HEK293 (cell line): ENCODE data around the gene SULT2B1.

Experiments
- CTCF ChIA-PET: fragments of 350-600 bp; formaldehyde crosslinking; extraction: SDS; loops from one replicate; lab custom pipeline; 2021; ENCODE audit warnings: antibody characterized with exemption; lab: Yijun Ruan, JAX
- POLR2A ChIA-PET: fragments of 300-600 bp; formaldehyde crosslinking; extraction: SDS; loops from one replicate; lab custom pipeline; 2020; ENCODE audit warnings: antibody characterized with exemption, inconsistent platforms; lab: Yijun Ruan, JAX
- H3K27ac ChIP-seq: fragments of 200-500 bp; sonication (Bioruptor generic); 2 replicates; pipeline ENCODE4 v1.5.1; 2014; ENCODE audit warnings: low read depth, low read length, control low read depth, inconsistent platforms; ENCODE audit errors: extremely low read depth
- H3K36me3 ChIP-seq, 2 experiments: fragments of 200-500 bp in 1 of 2; sonication (Bioruptor generic) in 1 of 2; 1 replicate in 1 of 2; 2 replicates in 1 of 2; pipeline ENCODE4 v1.5.1; 2014 to 2017; ENCODE audit warnings: inconsistent platforms in 2 of 2, low read length in 2 of 2; ENCODE audit not compliant: control insufficient read depth in 2 of 2, insufficient read depth in 1 of 2
- H3K4me1 ChIP-seq: fragments of 200-500 bp; sonication (Bioruptor generic); 2 replicates; pipeline ENCODE4 v1.5.1; 2014; ENCODE audit warnings: mild to moderate bottlenecking, low read length, inconsistent platforms; ENCODE audit not compliant: control insufficient read depth, insufficient read depth
- H3K4me3 ChIP-seq: 2 replicates; pipeline ENCODE4 v1.5.1; 2011; ENCODE audit warnings: low read depth, mild to moderate bottlenecking, control low read depth, low read length, moderate library complexity
- H3K9me3 ChIP-seq: fragments of 200-500 bp; sonication (Bioruptor generic); 2 replicates; pipeline ENCODE4 v1.5.1; 2014; ENCODE audit warnings: low read depth, low read length, inconsistent platforms; ENCODE audit not compliant: control insufficient read depth, insufficient read depth
- ATF2 ChIP-seq: fragments of 450-650 bp; formaldehyde crosslinking; IDR thresholded peaks from 2 replicates; pipeline ENCODE4 v1.5.1; 2016; ENCODE audit warnings: missing biosample characterization, missing genetic modification characterization, low read depth
- EGR2 ChIP-seq: fragments of 450-650 bp; formaldehyde crosslinking; IDR thresholded peaks from 2 replicates; pipeline ENCODE4 v1.5.1; 2016; ENCODE audit warnings: low read depth, missing biosample characterization, missing genetic modification characterization
- KLF16 ChIP-seq: fragments of 450-650 bp; formaldehyde crosslinking; IDR thresholded peaks from 2 replicates; pipeline ENCODE4 v1.5.1; 2017; ENCODE audit warnings: missing biosample characterization, missing genetic modification characterization
- KLF8 ChIP-seq: fragments of 450-650 bp; formaldehyde crosslinking; IDR thresholded peaks from 2 replicates; pipeline ENCODE4 v1.5.1; 2016; ENCODE audit warnings: missing biosample characterization, missing genetic modification characterization
- ZFHX2 ChIP-seq: fragments of 450-650 bp; formaldehyde crosslinking; conservative IDR thresholded peaks from 2 replicates; pipeline ENCODE4 v1.5.1; 2016; ENCODE audit warnings: missing biosample characterization, missing genetic modification characterization
- ZFP69B ChIP-seq: fragments of 450-650 bp; formaldehyde crosslinking; IDR thresholded peaks from 2 replicates; pipeline ENCODE4 v1.5.1; 2016; ENCODE audit warnings: missing biosample characterization, missing genetic modification characterization
- ZNF10 ChIP-seq: fragments of 450-650 bp; formaldehyde crosslinking; IDR thresholded peaks from 2 replicates; pipeline ENCODE4 v1.5.1; 2017; ENCODE audit warnings: missing biosample characterization, missing genetic modification characterization
- ZNF146 ChIP-seq: fragments of 450-650 bp; formaldehyde crosslinking; IDR thresholded peaks from 2 replicates; pipeline ENCODE4 v1.5.1; 2016; ENCODE audit warnings: missing biosample characterization, missing genetic modification characterization
- ZNF174 ChIP-seq: fragments of 450-650 bp; formaldehyde crosslinking; IDR thresholded peaks from 2 replicates; pipeline ENCODE4 v1.5.0; 2017; ENCODE audit warnings: missing biosample characterization, mild to moderate bottlenecking, missing genetic modification characterization
- ZNF24 ChIP-seq: fragments of 450-650 bp; formaldehyde crosslinking; IDR thresholded peaks from 2 replicates; pipeline ENCODE4 v1.5.1; 2016; ENCODE audit warnings: missing biosample characterization, missing genetic modification characterization
- ZNF366 ChIP-seq: fragments of 450-650 bp; formaldehyde crosslinking; conservative IDR thresholded peaks from 2 replicates; pipeline ENCODE4 v1.5.1; 2016; ENCODE audit warnings: missing biosample characterization, missing genetic modification characterization
- ZNF501 ChIP-seq: fragments of 450-650 bp; formaldehyde crosslinking; IDR thresholded peaks from 2 replicates; pipeline ENCODE4 v1.5.1; 2016; ENCODE audit warnings: missing biosample characterization, missing genetic modification characterization
- ZNF529 ChIP-seq: fragments of 450-650 bp; formaldehyde crosslinking; IDR thresholded peaks from 2 replicates; pipeline ENCODE4 v1.5.1; 2017; ENCODE audit warnings: missing genetic modification characterization, missing biosample characterization; ENCODE audit not compliant: insufficient replicate concordance
- ZNF558 ChIP-seq: fragments of 450-650 bp; formaldehyde crosslinking; IDR thresholded peaks from 2 replicates; pipeline ENCODE4 v1.5.1; 2016; ENCODE audit warnings: missing biosample characterization, missing genetic modification characterization
- ZNF654 ChIP-seq: fragments of 450-650 bp; formaldehyde crosslinking; IDR thresholded peaks from 2 replicates; pipeline ENCODE4 v1.5.1; 2016; ENCODE audit warnings: low read depth, missing biosample characterization, missing genetic modification characterization
- ZNF830 ChIP-seq: fragments of 450-650 bp; IDR thresholded peaks from 2 replicates; pipeline ENCODE4 v1.5.0; 2018; ENCODE audit warnings: missing biosample characterization, missing genetic modification characterization, low read depth, mild to moderate bottlenecking, moderate library complexity
- ZSCAN23 ChIP-seq: fragments of 450-650 bp; formaldehyde crosslinking; IDR thresholded peaks from 2 replicates; pipeline ENCODE4 v1.5.1; 2016; ENCODE audit warnings: missing biosample characterization, missing genetic modification characterization
- TF ChIP-seq, protein P1 (sequence below): fragments of 450-650 bp; formaldehyde crosslinking; IDR thresholded peaks from 2 replicates; pipeline ENCODE4 v1.5.1; 2017; ENCODE audit warnings: missing biosample characterization, missing genetic modification characterization

SULT2B1 gene

GRCh38 chr19:48646722-48647216 lies 94.8 kb downstream of the SULT2B1 start:
- TF ChIP-seq KLF16 (tag by site-specific recombination) (0 out of 2 replicates have a peak, but pooled peaks have one; percentile 79), ZFHX2 (tag by site-specific recombination) (peak; percentile 97), ZFP69B (tag by site-specific recombination) (peak; percentile 70), ZNF146 (tag by site-specific recombination) (0 out of 2 replicates have a peak, but pooled peaks have one; percentile 24), ZNF830 (tag by site-specific recombination) (no peak), ZNF10 (tag by site-specific recombination) (no peak), ZNF24 (tag by site-specific recombination) (no peak), ZNF558 (tag by site-specific recombination) (no peak), ZNF501 (no peak), KLF8 (tag by site-specific recombination) (peak; percentile 61; the same call in 1 of the 2 replicates), ZNF174 (tag by site-specific recombination) (no peak), EGR2 (tag by site-specific recombination) (peak; percentile 94), ATF2 (no peak), ZSCAN23 (tag by site-specific recombination) (no peak)
- TF ChIP-seq, protein P1, sequence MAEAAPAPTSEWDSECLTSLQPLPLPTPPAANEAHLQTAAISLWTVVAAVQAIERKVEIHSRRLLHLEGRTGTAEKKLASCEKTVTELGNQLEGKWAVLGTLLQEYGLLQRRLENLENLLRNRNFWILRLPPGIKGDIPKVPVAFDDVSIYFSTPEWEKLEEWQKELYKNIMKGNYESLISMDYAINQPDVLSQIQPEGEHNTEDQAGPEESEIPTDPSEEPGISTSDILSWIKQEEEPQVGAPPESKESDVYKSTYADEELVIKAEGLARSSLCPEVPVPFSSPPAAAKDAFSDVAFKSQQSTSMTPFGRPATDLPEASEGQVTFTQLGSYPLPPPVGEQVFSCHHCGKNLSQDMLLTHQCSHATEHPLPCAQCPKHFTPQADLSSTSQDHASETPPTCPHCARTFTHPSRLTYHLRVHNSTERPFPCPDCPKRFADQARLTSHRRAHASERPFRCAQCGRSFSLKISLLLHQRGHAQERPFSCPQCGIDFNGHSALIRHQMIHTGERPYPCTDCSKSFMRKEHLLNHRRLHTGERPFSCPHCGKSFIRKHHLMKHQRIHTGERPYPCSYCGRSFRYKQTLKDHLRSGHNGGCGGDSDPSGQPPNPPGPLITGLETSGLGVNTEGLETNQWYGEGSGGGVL (tag by site-specific recombination) = peak; percentile 93
- TF ChIP-seq, all 188 proteins: peak for 7
- ChIA-PET CTCF (interaction anchor here (0.5 to 2.4 kb wide), 10 partner anchors 9 to 196 kb away, joined by 3 to 30 read pairs (median 4); partner anchors contain the start of gene HSD17B14), POLR2A (interaction anchor here (0.5 to 3.9 kb wide), 12 partner anchors 8 to 329 kb away, joined by 3 to 39 read pairs (median 6); partner anchors contain the start of genes DBP, RPL18 and SPHK2)
- H3K27ac ChIP-seq = no peak overlapping the region
- H3K9me3 ChIP-seq = no peaks in the 10 kb centered on the region
- peak overlapping the region; percentile 44; the same call in 1 of the 2 replicates for H3K4me3 ChIP-seq
- no peaks in the 10 kb centered on the region for H3K36me3 ChIP-seq
- H3K4me1 ChIP-seq = peaks cover 9% of the 10 kb centered on the region

GRCh38 chr19:48648134-48648533 lies 96.2 kb downstream of the SULT2B1 start:
- ChIA-PET CTCF (interaction anchor here (0.6 kb wide), 1 partner anchor 194 kb away, joined by 3 read pairs; no protein-coding TSS in a partner anchor), POLR2A (no interaction called here)
- no peak overlapping the region for H3K4me3 ChIP-seq

More at GRCh38 chr19:48648134-48648533, 96.2 kb downstream of the SULT2B1 start:
- TF ChIP-seq ZNF654 (no peak), ZNF529 (no peak), ZNF366 (peak; percentile 39; the same call in 1 of the 2 replicates)
- H3K4me1 ChIP-seq = peaks cover 9% of the 10 kb centered on the region
- no peaks in the 10 kb centered on the region for H3K36me3 ChIP-seq
- H3K9me3 ChIP-seq = no peaks in the 10 kb centered on the region
- H3K27ac ChIP-seq = no peak overlapping the region
